ENCODE data around the gene HSD17B3. TPM values are rescaled to one million over a fixed set of nuclear protein-coding genes. Genes with fewer than 3 reads are reported as not detected.
A peak's percentile ranks its signal among the peaks of the same experiment; 100 is the strongest.

The HSD17B3 gene
- total RNA-seq, 1 donor, result not detected

DNA sequence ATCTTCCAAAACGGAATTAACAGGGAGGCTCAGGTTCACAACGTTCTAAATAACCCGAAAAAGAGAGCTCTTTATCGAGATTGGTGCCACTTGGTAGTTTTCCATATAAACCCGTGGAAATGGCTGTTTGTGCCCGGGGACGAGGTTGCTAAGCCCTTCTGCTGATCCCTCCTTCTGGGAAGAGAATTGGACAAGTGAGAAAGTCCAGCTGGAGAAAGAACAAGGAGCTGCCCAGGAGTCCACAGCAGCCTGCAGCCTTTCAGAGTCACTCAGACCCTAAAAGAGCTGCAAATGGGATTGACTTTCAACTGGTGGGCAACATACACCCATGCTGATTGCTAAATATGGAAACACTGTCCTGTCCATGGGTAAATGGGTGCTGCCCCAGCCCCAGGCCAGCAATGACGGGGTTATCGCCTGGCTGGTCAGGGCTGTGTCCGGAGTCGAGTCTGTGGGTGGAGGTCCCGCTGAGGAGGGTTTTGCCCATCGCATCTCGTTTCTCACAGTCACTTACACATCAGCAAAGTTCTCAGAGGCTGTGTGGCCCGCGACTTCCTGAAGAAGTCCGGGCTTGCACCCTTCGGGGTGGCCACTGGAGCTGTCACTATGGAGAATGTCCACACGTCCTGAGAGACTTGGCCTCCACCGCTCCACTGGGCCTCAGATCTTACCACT is 40.7 kb upstream of the HSD17B3 start:
- TF ChIP-seq, protein P1, sequence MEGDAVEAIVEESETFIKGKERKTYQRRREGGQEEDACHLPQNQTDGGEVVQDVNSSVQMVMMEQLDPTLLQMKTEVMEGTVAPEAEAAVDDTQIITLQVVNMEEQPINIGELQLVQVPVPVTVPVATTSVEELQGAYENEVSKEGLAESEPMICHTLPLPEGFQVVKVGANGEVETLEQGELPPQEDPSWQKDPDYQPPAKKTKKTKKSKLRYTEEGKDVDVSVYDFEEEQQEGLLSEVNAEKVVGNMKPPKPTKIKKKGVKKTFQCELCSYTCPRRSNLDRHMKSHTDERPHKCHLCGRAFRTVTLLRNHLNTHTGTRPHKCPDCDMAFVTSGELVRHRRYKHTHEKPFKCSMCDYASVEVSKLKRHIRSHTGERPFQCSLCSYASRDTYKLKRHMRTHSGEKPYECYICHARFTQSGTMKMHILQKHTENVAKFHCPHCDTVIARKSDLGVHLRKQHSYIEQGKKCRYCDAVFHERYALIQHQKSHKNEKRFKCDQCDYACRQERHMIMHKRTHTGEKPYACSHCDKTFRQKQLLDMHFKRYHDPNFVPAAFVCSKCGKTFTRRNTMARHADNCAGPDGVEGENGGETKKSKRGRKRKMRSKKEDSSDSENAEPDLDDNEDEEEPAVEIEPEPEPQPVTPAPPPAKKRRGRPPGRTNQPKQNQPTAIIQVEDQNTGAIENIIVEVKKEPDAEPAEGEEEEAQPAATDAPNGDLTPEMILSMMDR (IDR thresholded peaks at IDR 0.05; ENCODE audit: insufficient read depth, low read depth, low read length), result no peak
- peak; percentile 80 for DNase-seq (ENCODE audit: low read depth)
- H3K4me3 ChIP-seq (ENCODE audit: low read depth, low read length), result no peak overlapping the region

DNA sequence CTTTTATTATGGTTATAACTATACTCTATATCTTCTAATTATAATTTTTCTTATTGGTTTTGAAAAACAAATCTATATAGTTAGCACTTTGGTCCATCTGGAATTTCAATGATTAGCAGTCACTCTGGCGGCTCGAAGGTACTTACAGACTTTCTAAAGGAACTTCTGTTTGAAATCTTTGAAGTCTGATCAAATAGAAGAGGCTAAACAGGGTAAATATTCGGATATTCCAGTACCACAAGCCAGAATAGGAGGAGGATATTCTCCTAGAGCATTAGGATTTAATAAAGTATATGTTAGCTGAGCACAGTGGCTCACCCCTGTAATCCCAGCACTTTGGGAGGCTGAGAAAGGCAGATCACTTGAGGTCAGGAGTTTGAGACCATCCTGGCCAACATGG is 38.7 kb upstream of the HSD17B3 start:
- no peak for DNase-seq (ENCODE audit: low read depth)
- TF ChIP-seq, protein P1 (IDR thresholded peaks at IDR 0.05; ENCODE audit: insufficient read depth, low read depth, low read length), result no peak
- no peak overlapping the region for H3K4me3 ChIP-seq (ENCODE audit: low read depth, low read length)

DNA sequence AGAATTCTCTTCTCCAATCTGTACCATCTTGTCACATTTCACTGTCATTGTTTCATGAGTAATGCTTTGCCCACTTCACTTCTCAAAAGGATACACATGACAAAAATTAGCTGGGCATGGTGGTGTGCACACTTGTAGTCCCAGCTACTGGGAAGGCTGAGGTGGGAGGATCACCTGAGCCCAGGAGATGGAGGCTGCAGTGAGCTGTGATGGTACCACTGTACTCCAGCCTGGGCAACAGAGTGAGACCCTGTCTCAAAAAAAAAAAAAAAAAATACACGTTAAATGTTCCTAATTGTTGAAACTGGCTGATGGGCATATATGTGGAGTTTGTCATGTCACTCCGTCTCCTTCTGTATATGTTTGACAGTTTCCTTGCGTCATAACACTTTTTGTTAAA is 36.3 kb upstream of the HSD17B3 start:
- no peak overlapping the region for H3K4me3 ChIP-seq (ENCODE audit: low read depth, low read length)
- TF ChIP-seq, protein P1 (IDR thresholded peaks at IDR 0.05; ENCODE audit: insufficient read depth, low read depth, low read length), result no peak
- DNase-seq (ENCODE audit: low read depth), result no peak

DNA sequence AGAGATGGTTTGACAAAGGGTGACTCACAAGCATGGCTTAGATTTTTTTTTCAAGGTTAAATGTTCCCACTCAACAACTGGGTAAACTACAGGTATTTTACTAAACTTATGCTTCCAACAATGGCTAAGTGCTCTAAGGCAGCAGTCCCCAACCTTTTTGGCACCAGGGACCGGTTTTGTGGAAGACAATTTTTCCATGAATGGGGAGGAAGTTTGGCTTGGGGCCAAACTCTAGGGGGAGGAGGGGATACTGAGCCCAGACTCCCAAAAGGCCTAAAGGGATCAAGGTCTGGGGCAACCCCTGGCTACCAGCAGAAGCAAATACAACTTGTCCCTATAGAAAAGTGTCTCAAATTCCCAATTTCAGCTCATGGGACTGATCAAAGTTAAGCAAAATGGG is 32.0 kb upstream of the HSD17B3 start:
- TF ChIP-seq, protein P1 (IDR thresholded peaks at IDR 0.05; ENCODE audit: insufficient read depth, low read depth, low read length), result no peak
- no peak overlapping the region for H3K4me3 ChIP-seq (ENCODE audit: low read depth, low read length)
- no peak for DNase-seq (ENCODE audit: low read depth)

DNA sequence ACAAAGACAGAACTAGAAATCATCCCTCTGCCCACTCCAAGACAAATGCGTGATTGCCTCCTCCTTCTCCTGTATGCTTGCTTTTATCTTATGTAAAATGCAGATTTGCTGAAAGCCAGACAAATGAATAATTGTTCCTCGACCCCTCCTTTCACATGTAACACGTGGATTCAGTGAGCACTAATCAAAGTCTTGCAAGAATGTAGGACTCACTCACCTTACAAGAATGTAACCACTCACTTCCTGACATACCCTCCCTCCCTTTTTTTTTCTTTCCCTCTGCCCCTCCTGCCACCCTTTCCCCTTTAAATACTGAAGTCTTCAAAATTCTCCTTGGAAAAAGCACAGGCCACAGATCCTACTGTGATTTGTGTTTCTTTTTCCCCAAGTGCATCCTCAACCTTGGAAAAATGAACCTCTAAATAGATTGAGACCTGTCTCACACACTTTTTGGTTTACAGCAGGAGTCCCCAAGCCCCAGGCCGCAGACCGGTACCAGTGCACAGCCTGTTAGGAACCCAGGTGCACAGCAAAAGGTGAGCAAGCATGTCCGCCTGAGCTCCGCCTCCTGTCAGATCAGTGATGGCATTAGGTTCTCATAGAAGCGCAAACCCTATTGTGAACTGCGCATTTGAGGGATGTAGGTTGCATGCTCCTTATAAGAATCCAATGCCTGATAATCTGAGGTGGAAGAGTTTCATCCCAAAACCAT is 29.4 kb upstream of the HSD17B3 start:
- TF ChIP-seq, protein P1 (IDR thresholded peaks at IDR 0.05; ENCODE audit: insufficient read depth, low read depth, low read length), result no peak
- no peak for DNase-seq (ENCODE audit: low read depth)
- H3K4me3 ChIP-seq (ENCODE audit: low read depth, low read length), result no peak overlapping the region

DNA sequence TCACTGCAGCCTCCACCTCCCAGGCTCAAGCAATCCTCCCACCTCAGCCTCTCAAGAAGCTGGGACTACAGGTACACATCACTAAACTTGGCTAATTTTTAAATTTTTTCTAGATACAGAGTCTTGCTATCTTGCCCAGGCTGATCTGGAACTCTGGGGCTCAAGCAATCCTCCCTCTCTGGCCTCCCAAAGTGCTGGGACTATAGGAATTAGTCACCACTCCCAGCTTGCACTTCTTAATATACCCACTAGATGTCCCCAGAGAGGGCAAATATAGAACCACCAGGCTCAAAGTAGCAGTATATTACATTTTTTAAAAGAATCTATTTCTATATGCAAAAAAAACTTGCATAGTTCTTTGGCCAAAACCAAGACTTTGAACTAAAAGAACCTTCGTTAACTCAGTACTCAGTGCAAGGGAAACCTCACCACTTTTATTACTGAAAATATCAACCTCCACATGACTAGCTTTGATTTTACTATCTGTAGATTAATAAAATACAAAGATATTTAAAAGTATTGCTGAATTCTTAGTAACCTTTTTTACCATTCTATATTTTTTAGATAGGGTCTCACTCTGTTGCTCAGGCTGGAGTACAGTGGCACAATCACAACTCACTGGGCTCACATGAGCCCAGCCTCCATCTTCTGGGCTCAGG is 25.8 kb upstream of the HSD17B3 start:
- TF ChIP-seq, protein P1 (IDR thresholded peaks at IDR 0.05; ENCODE audit: insufficient read depth, low read depth, low read length), result peak; percentile 82
- no peak overlapping the region for H3K4me3 ChIP-seq (ENCODE audit: low read depth, low read length)
- peak; percentile 64 for DNase-seq (ENCODE audit: low read depth)
